Measurements from ENCODE around the gene MX2.
A peak's percentile ranks its signal among the peaks of the same experiment; 100 is the strongest.
"Not testable (repeated sequence)": the region's sequence is repeated elsewhere in the genome, so short reads cannot be mapped to it uniquely, and the experiment has no call there.

Gene MX2

DNA sequence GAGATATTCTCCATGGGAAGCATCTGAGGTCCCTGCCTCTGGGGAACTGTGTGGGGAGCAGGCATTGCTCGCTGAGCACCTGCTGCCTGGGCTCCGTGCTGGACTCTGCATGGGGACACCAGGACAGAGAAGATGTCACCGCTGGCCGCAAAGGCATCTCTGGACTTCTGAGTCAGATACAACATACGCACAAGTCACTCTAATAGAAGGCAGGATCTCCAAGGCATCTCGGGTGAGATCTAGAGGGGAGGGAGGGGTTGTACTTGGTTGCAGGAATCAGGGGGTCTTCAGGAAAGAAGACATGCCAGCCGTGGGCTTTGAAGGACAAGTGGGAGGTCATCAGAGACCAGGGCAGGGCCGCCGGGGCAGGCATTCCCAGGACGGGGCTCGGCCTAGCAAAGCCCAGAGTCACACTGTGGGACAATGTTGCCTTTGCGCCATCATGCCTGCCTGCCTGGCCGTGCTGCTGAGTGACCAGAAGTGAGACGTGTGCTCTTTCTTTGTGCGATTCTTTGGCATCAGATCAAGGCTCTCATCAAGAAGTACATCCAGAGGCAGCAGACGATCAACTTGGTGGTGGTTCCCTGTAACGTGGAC is 28.3 kb downstream of the MX2 start:
- DNase-seq: no peak

DNA sequence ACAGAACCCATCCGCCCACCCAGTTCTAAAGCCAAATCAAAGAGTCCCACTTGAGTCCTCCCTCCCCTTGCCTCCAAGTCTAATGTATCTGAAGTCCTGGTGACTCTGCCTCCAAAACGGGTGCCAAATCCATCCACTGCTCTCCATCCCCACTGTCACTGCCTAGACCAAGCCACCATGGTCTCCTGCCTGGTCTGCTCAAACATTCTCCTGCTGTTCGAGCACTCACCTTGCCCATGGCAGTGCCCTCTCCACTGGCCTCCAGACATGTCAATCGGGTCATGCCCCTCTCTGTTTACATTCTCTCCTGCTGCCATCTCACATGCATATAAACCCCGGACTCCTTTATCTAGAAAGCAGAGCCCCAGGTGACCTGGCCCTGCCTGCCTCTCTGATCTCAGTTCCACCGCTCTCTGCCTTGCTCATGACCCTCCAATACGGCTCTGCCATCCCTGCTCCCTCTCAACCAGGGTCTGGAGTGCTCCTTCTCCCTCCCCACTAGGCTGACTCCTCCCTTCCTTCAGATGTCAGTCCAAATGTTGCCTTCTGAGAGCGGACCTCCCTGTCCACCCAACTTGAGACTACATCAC is 32.1 kb downstream of the MX2 start:
- DNase-seq: no peak

- DNase-seq: peak; percentile 90 to 94
These were observed 34.8 kb downstream of the MX2 start for GRCh38 chr21:41396558-41397075.

GRCh38 chr21:41397471-41397891 is 35.7 kb downstream of the MX2 start:
- peak in 1 of 2 experiments; percentile 22 for DNase-seq

DNA sequence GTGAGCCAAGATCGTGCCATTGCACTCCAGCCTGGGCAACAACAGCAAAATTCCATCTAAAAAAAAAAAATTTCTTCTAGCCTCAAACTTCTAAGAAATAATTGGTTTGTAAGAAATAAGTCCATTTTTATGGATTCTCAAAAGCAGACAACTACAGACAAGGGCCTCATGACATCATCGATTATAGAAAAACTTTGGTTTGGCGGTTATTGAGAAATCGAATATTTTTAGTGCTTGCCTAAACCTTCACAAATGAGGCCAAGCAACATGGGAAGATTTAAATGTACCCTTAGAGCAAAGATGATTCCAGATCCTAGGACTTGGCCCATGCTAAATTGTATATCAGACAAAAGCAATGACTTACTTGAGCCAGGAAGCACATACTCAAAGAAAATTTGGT is 36.4 kb downstream of the MX2 start:
- no peak for DNase-seq

DNA sequence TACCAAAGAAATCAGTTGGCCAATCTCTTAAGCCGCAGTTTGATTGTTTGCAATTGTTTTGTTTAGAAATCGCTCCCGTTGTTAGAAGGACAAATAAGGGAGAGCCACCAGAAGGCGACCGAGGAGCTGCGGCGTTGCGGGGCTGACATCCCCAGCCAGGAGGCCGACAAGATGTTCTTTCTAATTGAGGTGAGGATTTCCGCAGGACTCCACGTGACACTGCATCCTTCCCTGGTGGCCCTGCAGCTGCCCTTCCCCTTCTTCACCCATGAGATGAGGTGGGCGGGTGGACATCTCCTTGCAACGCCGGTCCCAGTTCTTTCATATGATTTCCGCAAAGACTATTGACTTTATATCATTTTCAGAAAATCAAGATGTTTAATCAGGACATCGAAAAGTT is 37.0 kb downstream of the MX2 start:
- DNase-seq: no peak

DNA sequence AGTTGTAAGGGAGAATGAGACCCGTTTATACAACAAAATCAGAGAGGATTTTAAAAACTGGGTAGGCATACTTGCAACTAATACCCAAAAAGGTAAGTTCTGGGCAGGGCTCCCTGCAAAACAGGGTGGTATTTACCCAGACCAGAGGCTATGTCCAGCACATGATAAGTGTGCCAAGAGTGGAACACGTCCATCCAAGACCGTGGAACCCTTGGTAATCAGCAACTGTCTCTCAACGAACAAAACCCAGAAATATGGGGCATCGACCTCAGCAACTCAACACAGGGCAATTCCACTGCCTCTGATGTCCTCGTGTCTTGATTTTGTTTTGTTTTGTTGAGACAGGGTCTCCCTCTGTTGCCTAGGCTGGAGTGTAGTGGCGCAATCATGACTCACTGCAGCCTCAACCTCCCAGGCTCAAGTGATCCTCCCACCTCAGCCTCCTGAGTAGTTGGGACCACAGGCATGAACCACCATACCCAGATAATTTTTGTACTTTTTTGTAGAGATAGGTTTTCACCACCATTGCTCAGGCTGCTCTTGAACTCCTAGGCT is 37.5 kb downstream of the MX2 start:
- no peak for DNase-seq

DNA sequence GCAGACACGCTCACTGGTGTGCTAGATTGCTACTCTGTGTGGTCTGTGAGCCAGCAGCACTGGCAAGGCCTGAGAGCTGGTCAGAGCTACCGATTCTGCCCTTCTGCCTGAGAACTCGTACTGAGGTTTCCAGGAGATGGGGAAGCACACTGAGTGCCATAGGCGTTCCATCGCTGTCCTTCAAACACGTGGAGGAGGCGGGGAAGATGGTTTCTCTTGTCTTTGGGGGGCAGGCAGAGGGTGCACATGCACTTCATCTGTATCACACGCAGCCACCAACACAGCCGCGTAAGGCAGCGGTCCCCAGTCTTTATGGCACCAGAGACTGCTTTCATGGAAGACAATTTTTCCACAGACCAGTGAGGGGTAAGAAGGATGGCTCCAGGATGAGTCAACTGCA is 40.4 kb downstream of the MX2 start:
- DNase-seq: no peak

GRCh38 chr21:41402796-41403195 is 41.0 kb downstream of the MX2 start:
- no peak for DNase-seq

DNA sequence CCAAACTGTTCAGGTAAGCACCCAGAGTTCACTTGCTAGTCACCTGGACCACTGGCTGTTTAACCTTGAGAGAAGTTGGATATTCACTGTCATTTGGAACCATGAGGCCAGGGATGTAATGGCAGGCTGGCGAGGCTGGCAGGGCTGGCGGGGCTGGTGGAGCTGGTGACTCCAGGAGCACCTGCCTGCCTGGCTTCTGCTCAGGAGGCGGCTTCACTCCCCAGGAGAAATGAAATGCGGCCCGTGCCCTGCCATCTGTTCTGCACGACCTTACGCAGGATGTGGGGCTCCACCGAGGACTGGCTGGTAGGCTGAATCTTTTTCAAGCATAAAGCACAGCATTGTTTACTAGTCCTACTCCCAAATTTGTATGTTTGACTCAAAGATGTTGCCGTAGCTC is 41.5 kb downstream of the MX2 start:
- DNase-seq: no peak

- DNase-seq: no peak
These were observed 42.1 kb downstream of the MX2 start for GRCh38 chr21:41403966-41404365.

- no peak for DNase-seq
These were observed 43.5 kb downstream of the MX2 start for GRCh38 chr21:41405321-41405720.

DNA sequence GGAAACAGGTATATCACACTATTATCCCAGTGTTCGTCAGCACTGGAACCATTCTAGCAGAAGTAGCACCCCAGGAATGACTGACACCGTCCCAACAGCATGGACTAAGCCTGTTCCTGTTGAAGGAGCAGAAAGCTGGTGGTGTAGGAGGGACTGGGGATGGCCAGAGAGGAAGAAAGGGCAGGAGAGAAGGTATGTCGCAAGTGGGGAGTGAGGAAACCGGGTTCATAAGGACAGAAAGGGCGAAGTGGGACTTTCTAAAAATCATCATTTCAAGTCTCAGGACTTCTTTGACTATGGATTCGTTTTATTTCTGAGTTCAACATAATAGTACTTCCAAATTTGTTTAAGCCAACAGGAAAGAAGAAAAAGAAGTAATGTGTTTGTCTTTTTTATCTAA is 44.5 kb downstream of the MX2 start:
- no peak for DNase-seq

GRCh38 chr21:41407541-41408460 is 46.0 kb downstream of the MX2 start:
- DNase-seq: no peak

GRCh38 chr21:41410361-41410760 is 48.5 kb downstream of the MX2 start:
- no peak for DNase-seq

DNA sequence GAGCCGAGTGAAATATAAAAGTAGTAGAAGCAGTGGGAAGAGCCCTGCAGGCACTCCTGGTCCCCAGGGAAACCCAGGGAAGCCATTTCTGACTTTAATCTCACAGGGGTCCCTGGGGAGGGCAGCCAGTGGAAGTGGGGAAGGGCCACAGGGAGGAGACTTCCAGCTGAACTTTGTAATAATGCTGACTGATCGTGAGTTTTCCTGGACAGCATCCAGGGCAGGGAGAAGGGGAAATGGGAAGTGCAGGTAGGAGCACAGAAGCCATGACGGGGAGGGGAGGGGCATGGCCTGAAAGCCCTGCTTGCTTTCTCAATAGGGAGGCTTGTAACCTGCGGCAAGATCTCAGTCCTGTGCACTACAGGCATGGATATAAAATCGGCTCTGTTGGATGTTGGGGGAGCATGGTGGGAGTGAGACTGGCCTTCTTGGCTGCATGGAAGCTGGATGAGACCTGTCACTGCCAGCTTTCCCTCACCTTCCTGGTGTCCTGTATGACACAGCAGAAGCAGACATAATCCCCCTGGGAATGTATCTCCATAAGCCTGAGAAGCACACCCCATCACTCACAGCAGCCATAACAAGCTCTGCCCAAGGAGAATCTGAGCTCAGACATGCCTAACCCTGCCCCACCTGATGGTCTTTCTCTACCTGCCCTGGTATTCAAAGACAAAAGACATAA is 49.1 kb downstream of the MX2 start:
- DNase-seq: no peak

DNA sequence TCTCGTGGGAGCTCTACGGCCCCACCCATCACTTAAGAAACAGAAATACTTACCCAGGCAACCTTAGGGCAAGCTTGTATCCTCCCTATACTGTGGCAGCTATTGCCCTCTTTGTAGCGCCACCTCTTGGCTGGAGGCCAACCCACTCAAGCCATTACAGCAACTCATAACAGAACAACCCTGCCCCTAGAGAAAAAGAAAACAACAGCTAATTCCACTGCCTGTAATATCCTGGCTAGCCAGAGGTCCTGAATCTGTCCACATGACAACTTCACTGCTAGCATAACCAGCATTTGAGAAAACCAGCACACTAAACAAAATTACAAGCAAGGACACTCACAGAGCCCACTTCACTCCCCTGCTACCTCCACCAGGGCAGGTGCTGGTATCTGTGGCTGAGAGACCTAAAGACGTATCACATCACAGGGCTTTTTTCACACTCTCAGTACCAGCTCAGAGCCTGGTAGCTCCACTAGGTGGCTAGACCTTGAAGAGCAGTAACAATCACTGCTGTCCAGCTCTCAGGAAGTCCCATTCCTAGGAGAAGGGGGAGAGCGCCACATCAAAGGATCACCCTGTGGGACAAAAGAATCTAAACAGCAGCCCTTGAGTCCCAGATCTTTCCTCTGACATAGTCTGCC is 49.7 kb downstream of the MX2 start:
- no peak for DNase-seq

DNA sequence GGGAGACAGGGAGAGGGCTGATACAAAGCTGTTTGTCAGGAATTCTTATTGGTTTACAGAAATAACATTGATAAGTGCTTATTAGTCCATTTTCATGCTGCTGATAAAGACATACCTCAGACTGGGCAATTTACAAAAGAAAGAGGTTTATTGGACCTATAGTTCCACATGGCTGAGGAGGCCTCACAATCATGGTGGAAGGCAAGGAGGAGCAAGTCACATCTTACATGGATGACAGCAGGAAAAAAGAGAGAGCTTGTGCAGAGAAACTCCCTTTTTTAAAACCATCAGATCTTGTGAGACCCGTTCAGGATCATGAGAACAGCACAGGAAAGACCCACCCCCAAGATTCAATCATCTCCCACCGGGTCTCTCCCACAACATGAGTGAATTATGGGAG is 55.7 kb downstream of the MX2 start:
- not testable (repeated sequence) for DNase-seq

- DNase-seq: no peak
These were observed 56.6 kb downstream of the MX2 start for GRCh38 chr21:41418393-41418792.

GRCh38 chr21:41418956-41419680 is 57.3 kb downstream of the MX2 start:
- no peak for DNase-seq
